ENCODE measurements around the gene URB1.

- TF ChIP-seq EZH2 (IDR thresholded peaks at IDR 0.05) (no peak), POLR2AphosphoS5 (IDR thresholded peaks at IDR 0.05; ENCODE audit: borderline replicate concordance, low read depth, low read length) (no peak)
Observed at GRCh38 chr21:32353002-32353711, 39.7 kb downstream of the URB1 start.

Data from SK-N-MC (cell line).